Neural cell (in vitro differentiated cells): ENCODE data around the gene SLC35B1. TPM values are rescaled to one million over a fixed set of nuclear protein-coding genes. Genes with fewer than 3 reads are reported as not detected.

Experiments
- H2AFZ ChIP-seq: fragments of 200-600, 300-800 bp; sonication (generic), shearing (Covaris generic); 2 replicates; pipeline ENCODE4 v1.6.0; 2014; ENCODE audit warnings: low read depth, mild to moderate bottlenecking, antibody characterized with exemption, low read length, moderate library complexity
- H3F3A ChIP-seq: fragments of 200-600 bp; shearing (Covaris generic); 2 replicates; pipeline ENCODE4 v1.6.1; 2016; ENCODE audit warnings: mild to moderate bottlenecking, moderate library complexity, mixed read lengths, antibody characterized with exemption, low read length; ENCODE audit not compliant: insufficient read depth, poor library complexity, severe bottlenecking
- H3K27ac ChIP-seq: fragments of 200-600, 300-800 bp; sonication (generic), shearing (Covaris generic); 2 replicates; pipeline ENCODE4 v1.5.1; 2014; ENCODE audit warnings: mild to moderate bottlenecking, low read length, moderate library complexity
- H3K27me3 ChIP-seq: fragments of 300-800, 200-600 bp; sonication (generic), shearing (Covaris generic); 2 replicates; pipeline ENCODE4 v1.6.0; 2014; ENCODE audit warnings: mild to moderate bottlenecking, low read depth, low read length, moderate library complexity; ENCODE audit not compliant: insufficient read depth
- H3K36me3 ChIP-seq: fragments of 300-800, 200-600 bp; sonication (generic), shearing (Covaris generic); 2 replicates; pipeline ENCODE4 v1.5.1; 2014; ENCODE audit warnings: mild to moderate bottlenecking, antibody characterized with exemption, low read length, moderate library complexity; ENCODE audit not compliant: insufficient read depth
- H3K4me2 ChIP-seq: fragments of 300-800, 200-600 bp; sonication (generic), shearing (Covaris generic); 2 replicates; pipeline ENCODE4 v1.6.0; 2014; ENCODE audit warnings: mild to moderate bottlenecking, low read length
- H3K4me3 ChIP-seq: fragments of 300-800, 200-600 bp; sonication (generic), shearing (Covaris generic); 2 replicates; pipeline ENCODE4 v1.5.1; 2014; ENCODE audit warnings: mild to moderate bottlenecking, low read length, moderate library complexity
- H3K79me2 ChIP-seq: fragments of 200-600 bp; shearing (Covaris generic); replicated peaks from 2 replicates; pipeline ENCODE4 v1.6.0; 2014; ENCODE audit warnings: mild to moderate bottlenecking, low read length, moderate library complexity; ENCODE audit not compliant: insufficient read depth
- H3K9ac ChIP-seq: fragments of 300-800, 200-600 bp; sonication (generic), shearing (Covaris generic); 2 replicates; pipeline ENCODE4 v1.6.1; 2016; ENCODE audit warnings: mild to moderate bottlenecking, low read length, mixed read lengths
- H3K9me2 ChIP-seq: fragments of 200-600 bp; shearing (Covaris generic); 2 replicates; pipeline ENCODE4 v1.6.1; 2016; ENCODE audit warnings: mild to moderate bottlenecking, low read length, mixed read lengths; ENCODE audit not compliant: insufficient read depth
- H3K9me3 ChIP-seq: fragments of 200-600, 300-800 bp; sonication (generic), shearing (Covaris generic); 2 replicates; pipeline ENCODE4 v1.6.1; 2016; ENCODE audit warnings: mild to moderate bottlenecking, mixed run types, low read length, moderate library complexity, mixed read lengths
- H4K20me1 ChIP-seq: fragments of 200-600 bp; shearing (Covaris generic); 2 replicates; pipeline ENCODE4 v1.6.1; 2016; ENCODE audit warnings: mild to moderate bottlenecking, mixed run types; ENCODE audit not compliant: insufficient read depth
- EP300 ChIP-seq: fragments of 450-650 bp; conservative IDR thresholded peaks from 2 replicates; pipeline ENCODE4 v1.6.1; 2014; ENCODE audit warnings: antibody characterized with exemption, mild to moderate bottlenecking, moderate library complexity; ENCODE audit not compliant: poor library complexity, severe bottlenecking
- EZH2 ChIP-seq: fragments of 200-600, 300-800 bp; shearing (Covaris generic), sonication (generic); IDR thresholded peaks from 2 replicates; pipeline ENCODE4 v1.6.1; 2014; ENCODE audit warnings: antibody characterized with exemption, low read length, borderline replicate concordance, mild to moderate bottlenecking; ENCODE audit not compliant: insufficient read depth, poor library complexity, severe bottlenecking
- MXI1 ChIP-seq: fragments of 450-650 bp; conservative IDR thresholded peaks from 2 replicates; pipeline ENCODE4 v1.6.1; 2014; ENCODE audit warnings: antibody characterized with exemption, mild to moderate bottlenecking; ENCODE audit not compliant: poor library complexity, severe bottlenecking
- POLR2AphosphoS5 ChIP-seq: IDR thresholded peaks from 2 replicates; pipeline ENCODE4 v1.6.1; 2012
- RAD21 ChIP-seq: fragments of 450-650 bp; conservative IDR thresholded peaks from 2 replicates; pipeline ENCODE4 v1.6.1; 2014; ENCODE audit warnings: antibody characterized with exemption, mild to moderate bottlenecking, moderate library complexity
- SMC3 ChIP-seq: fragments of 450-650 bp; conservative IDR thresholded peaks from 2 replicates; pipeline ENCODE4 v1.6.1; 2014; ENCODE audit warnings: antibody characterized with exemption, mild to moderate bottlenecking, moderate library complexity; ENCODE audit not compliant: poor library complexity
- TAF1 ChIP-seq: IDR thresholded peaks from 2 replicates; pipeline ENCODE4 v1.6.1; 2012; ENCODE audit warnings: low read depth
- polyA plus RNA-seq: library from polyadenylated mRNA; depleted of rRNA; stranded (reverse); fragments of >200 nt; gene quantifications from 2 replicates; pipeline ENCODE4 v1.2.3, GENCODE V29; 2014
- TF ChIP-seq, protein P1 (sequence below): IDR thresholded peaks from 2 replicates; pipeline ENCODE4 v1.6.1; 2012; ENCODE audit warnings: borderline replicate concordance
- TF ChIP-seq, protein P2 (sequence below): fragments of 450-650 bp; IDR thresholded peaks from 2 replicates; pipeline ENCODE4 v1.5.1; 2014; ENCODE audit warnings: antibody characterized with exemption, mild to moderate bottlenecking, moderate library complexity; ENCODE audit not compliant: poor library complexity, severe bottlenecking

SLC35B1 gene
- polyA plus RNA-seq, 1 donor from 2014 or later: 120 TPM

DNA sequence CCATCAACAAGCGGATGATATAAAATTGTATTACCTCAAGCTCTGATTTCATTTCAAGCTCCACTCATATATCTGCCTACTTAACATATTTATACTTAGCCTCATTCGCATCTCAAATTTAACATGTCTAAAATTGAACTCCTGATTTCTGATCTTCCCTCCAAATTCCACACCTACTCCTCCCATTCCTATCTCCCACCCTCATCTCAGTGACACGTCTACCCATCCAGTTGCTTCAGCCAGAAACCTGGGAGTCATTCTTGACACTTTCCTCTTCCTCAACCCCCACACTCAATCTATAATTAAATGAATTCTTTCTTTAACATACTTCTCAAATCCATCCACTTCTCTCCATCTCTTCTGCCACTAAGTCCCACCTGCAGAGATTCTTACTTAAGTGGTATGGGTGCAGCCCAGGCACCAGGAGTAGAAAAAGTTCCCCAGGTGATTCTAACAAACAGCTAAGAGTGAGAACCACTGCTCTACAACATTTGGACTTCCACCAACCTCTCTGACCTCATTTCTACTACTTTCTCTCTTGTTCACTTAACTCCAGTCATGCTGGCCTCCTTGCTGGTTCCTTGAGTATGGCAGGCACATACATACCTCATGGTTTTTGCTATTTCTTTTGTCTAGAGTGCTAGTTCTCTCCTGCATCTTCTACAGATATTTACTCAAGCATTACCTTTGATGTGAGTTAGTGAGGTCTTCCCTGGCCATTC is 47.9 kb downstream of the SLC35B1 start:
- Histone ChIP-seq H3K9ac (no peak overlapping the region), H3K9me2 (no peaks in the 10 kb centered on the region), H3K27me3 (no peaks in the 10 kb centered on the region), H3F3A (no peaks in the 10 kb centered on the region), H3K9me3 (no peaks in the 10 kb centered on the region), H3K4me2 (no peak overlapping the region), H3K4me3 (no peak overlapping the region), H3K79me2 (peaks cover 14% of the 10 kb centered on the region), H3K27ac (no peak overlapping the region), H3K36me3 (no peaks in the 10 kb centered on the region), H2AFZ (no peak overlapping the region), H4K20me1 (no peaks in the 10 kb centered on the region)
- no peak for TF ChIP-seq EZH2
- TF ChIP-seq RAD21: no peak
- TF ChIP-seq, protein P1, sequence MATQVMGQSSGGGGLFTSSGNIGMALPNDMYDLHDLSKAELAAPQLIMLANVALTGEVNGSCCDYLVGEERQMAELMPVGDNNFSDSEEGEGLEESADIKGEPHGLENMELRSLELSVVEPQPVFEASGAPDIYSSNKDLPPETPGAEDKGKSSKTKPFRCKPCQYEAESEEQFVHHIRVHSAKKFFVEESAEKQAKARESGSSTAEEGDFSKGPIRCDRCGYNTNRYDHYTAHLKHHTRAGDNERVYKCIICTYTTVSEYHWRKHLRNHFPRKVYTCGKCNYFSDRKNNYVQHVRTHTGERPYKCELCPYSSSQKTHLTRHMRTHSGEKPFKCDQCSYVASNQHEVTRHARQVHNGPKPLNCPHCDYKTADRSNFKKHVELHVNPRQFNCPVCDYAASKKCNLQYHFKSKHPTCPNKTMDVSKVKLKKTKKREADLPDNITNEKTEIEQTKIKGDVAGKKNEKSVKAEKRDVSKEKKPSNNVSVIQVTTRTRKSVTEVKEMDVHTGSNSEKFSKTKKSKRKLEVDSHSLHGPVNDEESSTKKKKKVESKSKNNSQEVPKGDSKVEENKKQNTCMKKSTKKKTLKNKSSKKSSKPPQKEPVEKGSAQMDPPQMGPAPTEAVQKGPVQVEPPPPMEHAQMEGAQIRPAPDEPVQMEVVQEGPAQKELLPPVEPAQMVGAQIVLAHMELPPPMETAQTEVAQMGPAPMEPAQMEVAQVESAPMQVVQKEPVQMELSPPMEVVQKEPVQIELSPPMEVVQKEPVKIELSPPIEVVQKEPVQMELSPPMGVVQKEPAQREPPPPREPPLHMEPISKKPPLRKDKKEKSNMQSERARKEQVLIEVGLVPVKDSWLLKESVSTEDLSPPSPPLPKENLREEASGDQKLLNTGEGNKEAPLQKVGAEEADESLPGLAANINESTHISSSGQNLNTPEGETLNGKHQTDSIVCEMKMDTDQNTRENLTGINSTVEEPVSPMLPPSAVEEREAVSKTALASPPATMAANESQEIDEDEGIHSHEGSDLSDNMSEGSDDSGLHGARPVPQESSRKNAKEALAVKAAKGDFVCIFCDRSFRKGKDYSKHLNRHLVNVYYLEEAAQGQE: no peak
- TF ChIP-seq POLR2AphosphoS5: no peak
- no peak for TF ChIP-seq MXI1
- no peak for TF ChIP-seq SMC3
- TF ChIP-seq EP300: no peak
- TF ChIP-seq TAF1: no peak
- TF ChIP-seq, protein P2, sequence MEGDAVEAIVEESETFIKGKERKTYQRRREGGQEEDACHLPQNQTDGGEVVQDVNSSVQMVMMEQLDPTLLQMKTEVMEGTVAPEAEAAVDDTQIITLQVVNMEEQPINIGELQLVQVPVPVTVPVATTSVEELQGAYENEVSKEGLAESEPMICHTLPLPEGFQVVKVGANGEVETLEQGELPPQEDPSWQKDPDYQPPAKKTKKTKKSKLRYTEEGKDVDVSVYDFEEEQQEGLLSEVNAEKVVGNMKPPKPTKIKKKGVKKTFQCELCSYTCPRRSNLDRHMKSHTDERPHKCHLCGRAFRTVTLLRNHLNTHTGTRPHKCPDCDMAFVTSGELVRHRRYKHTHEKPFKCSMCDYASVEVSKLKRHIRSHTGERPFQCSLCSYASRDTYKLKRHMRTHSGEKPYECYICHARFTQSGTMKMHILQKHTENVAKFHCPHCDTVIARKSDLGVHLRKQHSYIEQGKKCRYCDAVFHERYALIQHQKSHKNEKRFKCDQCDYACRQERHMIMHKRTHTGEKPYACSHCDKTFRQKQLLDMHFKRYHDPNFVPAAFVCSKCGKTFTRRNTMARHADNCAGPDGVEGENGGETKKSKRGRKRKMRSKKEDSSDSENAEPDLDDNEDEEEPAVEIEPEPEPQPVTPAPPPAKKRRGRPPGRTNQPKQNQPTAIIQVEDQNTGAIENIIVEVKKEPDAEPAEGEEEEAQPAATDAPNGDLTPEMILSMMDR: no peak

DNA sequence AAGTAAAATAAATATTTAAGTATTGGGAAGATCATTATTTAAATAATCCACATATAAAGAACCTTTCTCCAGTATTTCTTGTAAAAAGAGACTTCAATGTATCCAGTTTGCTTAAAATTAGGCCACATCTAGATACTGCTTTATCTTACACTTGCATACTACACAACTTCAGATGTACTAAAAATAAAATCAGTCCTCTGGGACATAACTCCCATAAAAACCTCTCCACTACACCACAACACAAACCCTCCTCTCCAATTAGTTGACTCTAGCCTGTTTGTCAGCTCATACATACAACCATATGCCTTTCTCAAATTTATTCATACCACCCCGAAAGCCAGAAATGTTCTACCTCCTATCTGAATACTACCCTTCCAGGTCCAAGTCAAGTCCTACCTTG is 51.5 kb downstream of the SLC35B1 start:
- Histone ChIP-seq H3K36me3 (no peaks in the 10 kb centered on the region), H3K27me3 (no peaks in the 10 kb centered on the region), H3K4me2 (no peak overlapping the region), H3F3A (no peaks in the 10 kb centered on the region), H3K9me3 (no peaks in the 10 kb centered on the region), H4K20me1 (no peaks in the 10 kb centered on the region), H3K27ac (no peak overlapping the region), H2AFZ (no peak overlapping the region), H3K9ac (no peak overlapping the region), H3K79me2 (peaks cover 39% of the 10 kb centered on the region), H3K9me2 (no peaks in the 10 kb centered on the region), H3K4me3 (no peak overlapping the region)
- TF ChIP-seq SMC3: no peak
- no peak for TF ChIP-seq RAD21
- TF ChIP-seq, protein P2: no peak
- no peak for TF ChIP-seq POLR2AphosphoS5

Other genes with a start within 250 kb of the SLC35B1 start
- gene NGFR, start 212.7 kb downstream of the SLC35B1 start, polyA plus RNA-seq: 3.6 and 6.7 TPM in 2 replicates
- gene NXPH3, start 132.1 kb downstream of the SLC35B1 start, polyA plus RNA-seq: 2.4 TPM in 2 replicates
- gene SPOP, start 29.9 kb downstream of the SLC35B1 start, polyA plus RNA-seq: 71.9 and 80.9 TPM in 2 replicates
- 2.3 and 3.7 TPM in 2 replicates for gene FAM117A, start 56.2 kb upstream of the SLC35B1 start, polyA plus RNA-seq
- gene KAT7, start 80.7 kb upstream of the SLC35B1 start, polyA plus RNA-seq: 25.9 and 31.0 TPM in 2 replicates
- gene TAC4, start 140.1 kb upstream of the SLC35B1 start, polyA plus RNA-seq: not detected in 2 replicates